MM.1S (cell line): ENCODE data around the gene LAPTM4A.
A peak's percentile ranks its signal among the peaks of the same experiment; 100 is the strongest.

ENCODE experiments used
- DNase-seq: peaks from one replicate; pipeline ENCODE4 v3.0.0-alpha.2; 2015
- H2AFZ ChIP-seq: fragments of 300-600 bp; sonication (generic); 2 replicates; pipeline ENCODE4 v1.6.0; 2016; ENCODE audit warnings: antibody characterized with exemption, low read length
- H3F3A ChIP-seq: fragments of 300-600 bp; sonication (generic); 2 replicates; pipeline ENCODE4 v1.6.1; 2016; ENCODE audit warnings: mild to moderate bottlenecking, antibody characterized with exemption, low read length, moderate library complexity, mixed read lengths; ENCODE audit not compliant: insufficient read depth
- H3K27ac ChIP-seq: fragments of 300-600 bp; sonication (generic); 2 replicates; pipeline ENCODE4 v1.5.1; 2016; ENCODE audit warnings: mild to moderate bottlenecking, low read length
- H3K27me3 ChIP-seq: fragments of 300-600 bp; sonication (generic); replicated peaks from 2 replicates; pipeline ENCODE4 v1.6.0; 2016; ENCODE audit warnings: low read length; ENCODE audit not compliant: insufficient read depth
- H3K36me3 ChIP-seq: fragments of 300-600 bp; sonication (generic); replicated peaks from 2 replicates; pipeline ENCODE4 v1.6.1; 2016; ENCODE audit warnings: mild to moderate bottlenecking, low read length, mixed read lengths; ENCODE audit not compliant: insufficient read depth
- H3K4me1 ChIP-seq: fragments of 300-600 bp; sonication (generic); 2 replicates; pipeline ENCODE4 v1.6.1; 2016; ENCODE audit warnings: low read length, mixed read lengths
- H3K4me2 ChIP-seq: fragments of 300-600 bp; sonication (generic); 2 replicates; pipeline ENCODE4 v1.6.0; 2016; ENCODE audit warnings: low read depth, low read length
- H3K4me3 ChIP-seq: fragments of 300-600 bp; sonication (generic); 2 replicates; pipeline ENCODE4 v1.5.1; 2016; ENCODE audit warnings: low read length, mixed read lengths
- H3K79me2 ChIP-seq: fragments of 300-600 bp; sonication (generic); 2 replicates; pipeline ENCODE4 v1.6.1; 2016; ENCODE audit warnings: mixed run types, low read length, mixed read lengths
- H3K9ac ChIP-seq: fragments of 300-600 bp; sonication (generic); 2 replicates; pipeline ENCODE4 v1.6.1; 2016; ENCODE audit warnings: low read length, mixed read lengths
- H3K9me2 ChIP-seq: fragments of 300-600 bp; sonication (generic); replicated peaks from 2 replicates; pipeline ENCODE4 v1.6.1; 2016; ENCODE audit warnings: mild to moderate bottlenecking, low read length, mixed read lengths; ENCODE audit not compliant: insufficient read depth
- H3K9me3 ChIP-seq: fragments of 300-600 bp; sonication (generic); replicated peaks from 2 replicates; pipeline ENCODE4 v1.6.1; 2016; ENCODE audit warnings: mild to moderate bottlenecking, low read length, mixed read lengths; ENCODE audit not compliant: insufficient read depth
- H4K20me1 ChIP-seq: fragments of 300-600 bp; sonication (generic); 2 replicates; pipeline ENCODE4 v1.6.1; 2016; ENCODE audit warnings: mild to moderate bottlenecking, low read length, moderate library complexity, mixed read lengths; ENCODE audit not compliant: insufficient read depth
- CTCF ChIP-seq: fragments of 300-600 bp; sonication (generic); IDR thresholded peaks from 2 replicates; pipeline ENCODE4 v1.5.1; 2016; ENCODE audit warnings: antibody characterized with exemption, low read length, mixed read lengths
- EZH2 ChIP-seq: fragments of 300-600 bp; sonication (generic); optimal IDR thresholded peaks from 2 replicates; pipeline ENCODE3; 2017; ENCODE audit warnings: low read depth, mild to moderate bottlenecking, antibody characterized with exemption, low read length, mixed read lengths
- EZH2phosphoT487 ChIP-seq: fragments of 300-600 bp; sonication (generic); IDR thresholded peaks from 2 replicates; pipeline ENCODE4 v1.6.1; 2018; ENCODE audit warnings: antibody characterized with exemption, low read length

Gene LAPTM4A

GRCh38 chr2:20013126-20013849, 38.1 kb downstream of the LAPTM4A start:
- H3K4me1 ChIP-seq = no peaks in the 10 kb centered on the region
- H4K20me1 ChIP-seq = no peaks in the 10 kb centered on the region
- H3K9me3 ChIP-seq = no peaks in the 10 kb centered on the region
- H3K27ac ChIP-seq = no peak overlapping the region
- peak overlapping the region; percentile 82; the same call in 1 of the 2 replicates for H3K4me2 ChIP-seq
- peaks cover 32% of the 10 kb centered on the region for H3K27me3 ChIP-seq
- no peaks in the 10 kb centered on the region for H3F3A ChIP-seq
- no peaks in the 10 kb centered on the region for H3K79me2 ChIP-seq
- TF ChIP-seq EZH2 = no peak
- no peak for TF ChIP-seq CTCF
- TF ChIP-seq EZH2phosphoT487 = no peak
- peak overlapping the region; percentile 60; the same call in 1 of the 2 replicates for H2AFZ ChIP-seq
- no peaks in the 10 kb centered on the region for H3K9me2 ChIP-seq
- H3K9ac ChIP-seq = no peak overlapping the region
- DNase-seq = no peak
- H3K36me3 ChIP-seq = no peaks in the 10 kb centered on the region
- H3K4me3 ChIP-seq = no peak overlapping the region

GRCh38 chr2:20012282-20013125, 38.9 kb downstream of the LAPTM4A start, which contains the start of gene MATN3:
Gene MATN3 (minus strand): TSS chr2:20012668. CDS start chr2:20012631, 37 bp downstream.
- H3K4me3 ChIP-seq = peak within 1 kb of the TSS; percentile 51; the same call in 1 of the 2 replicates
- no peaks in the 10 kb centered on the region for H3F3A ChIP-seq
- peak within 1 kb of the TSS; percentile 60; the same call in 1 of the 2 replicates for H2AFZ ChIP-seq
- no peak for TF ChIP-seq CTCF
- TF ChIP-seq EZH2 = no peak
- TF ChIP-seq EZH2phosphoT487 = no peak
- H3K79me2 ChIP-seq = no peaks in the 10 kb centered on the region
- H3K4me1 ChIP-seq = no peaks in the 10 kb centered on the region
- no peaks in the 10 kb centered on the region for H4K20me1 ChIP-seq
- H3K9me2 ChIP-seq = no peaks in the 10 kb centered on the region
- DNase-seq = no peak
- H3K36me3 ChIP-seq = no peaks in the 10 kb centered on the region
- H3K9ac ChIP-seq = no peak within 1 kb of the TSS
- peak within 1 kb of the TSS; percentile 82 for H3K4me2 ChIP-seq
- H3K27ac ChIP-seq = no peak within 1 kb of the TSS
- H3K9me3 ChIP-seq = no peaks in the 10 kb centered on the region
- peaks cover 32% of the 10 kb centered on the region for H3K27me3 ChIP-seq

GRCh38 chr2:20012032-20012281, 39.5 kb downstream of the LAPTM4A start:
- Histone ChIP-seq H3K36me3 (no peaks in the 10 kb centered on the region), H4K20me1 (no peaks in the 10 kb centered on the region), H3K4me3 (peak overlapping the region; percentile 32; the same call in 1 of the 2 replicates), H2AFZ (0 out of 2 replicates have a peak overlapping the region, but pooled peaks have one; percentile 41), H3K4me1 (no peaks in the 10 kb centered on the region), H3K79me2 (no peaks in the 10 kb centered on the region), H3K27me3 (peaks cover 32% of the 10 kb centered on the region), H3K9ac (no peak overlapping the region), H3K27ac (no peak overlapping the region), H3K9me3 (no peaks in the 10 kb centered on the region), H3F3A (no peaks in the 10 kb centered on the region), H3K4me2 (peak overlapping the region; percentile 82; the same call in 1 of the 2 replicates), H3K9me2 (no peaks in the 10 kb centered on the region)
- TF ChIP-seq EZH2phosphoT487 (no peak), CTCF (no peak), EZH2 (no peak)
- no peak for DNase-seq
